Hepatocyte (in vitro differentiated cells): ENCODE measurements around the gene CELF4. TPM values are rescaled to one million over a fixed set of nuclear protein-coding genes. Genes with fewer than 3 reads are reported as not detected.

ENCODE experiments used
- DNase-seq: peaks from one replicate; pipeline ENCODE4 v3.0.0-alpha.2; 2016; ENCODE audit warnings: low spot score
- H2AFZ ChIP-seq: fragments of 200-600 bp; sonication (generic); 2 replicates; pipeline ENCODE4 v1.6.0; 2016; ENCODE audit warnings: antibody characterized with exemption, mild to moderate bottlenecking
- H3K27ac ChIP-seq: fragments of 200-600 bp; sonication (generic); 2 replicates; pipeline ENCODE4 v1.5.1; 2016; ENCODE audit warnings: mild to moderate bottlenecking
- H3K27me3 ChIP-seq: fragments of 200-600 bp; sonication (generic); 2 replicates; pipeline ENCODE4 v1.6.1; 2016
- H3K36me3 ChIP-seq: fragments of 200-600 bp; sonication (generic); replicated peaks from 2 replicates; pipeline ENCODE4 v1.5.1; 2016; ENCODE audit warnings: low read depth; ENCODE audit not compliant: insufficient read depth
- H3K4me1 ChIP-seq: fragments of 200-600 bp; sonication (generic); 2 replicates; pipeline ENCODE4 v1.5.1; 2016; ENCODE audit warnings: mild to moderate bottlenecking, moderate library complexity; ENCODE audit not compliant: insufficient read depth
- H3K4me2 ChIP-seq: fragments of 200-600 bp; sonication (generic); 2 replicates; pipeline ENCODE4 v1.6.0; 2016
- H3K4me3 ChIP-seq: fragments of 200-600 bp; sonication (generic); 2 replicates; pipeline ENCODE4 v1.5.1; 2016; ENCODE audit warnings: mild to moderate bottlenecking
- H3K79me2 ChIP-seq: fragments of 200-600 bp; sonication (generic); 2 replicates; pipeline ENCODE4 v1.6.0; 2017; ENCODE audit warnings: mild to moderate bottlenecking
- H3K9me2 ChIP-seq: fragments of 200-600 bp; sonication (generic); replicated peaks from 2 replicates; pipeline ENCODE4 v1.6.0; 2017; ENCODE audit warnings: mild to moderate bottlenecking; ENCODE audit not compliant: insufficient read depth
- H3K9me3 ChIP-seq: fragments of 200-600 bp; sonication (generic); 2 replicates; pipeline ENCODE4 v1.5.1; 2016; ENCODE audit warnings: low read depth, mild to moderate bottlenecking
- H4K20me1 ChIP-seq: fragments of 200-600 bp; sonication (generic); 2 replicates; pipeline ENCODE4 v1.6.0; 2016; ENCODE audit warnings: mild to moderate bottlenecking; ENCODE audit not compliant: insufficient read depth, poor library complexity, severe bottlenecking
- EZH2 ChIP-seq: fragments of 200-600 bp; sonication (generic); IDR thresholded peaks from 2 replicates; pipeline ENCODE4 v1.6.1; 2016; ENCODE audit warnings: antibody characterized with exemption, mild to moderate bottlenecking, borderline replicate concordance
- EZH2phosphoT487 ChIP-seq: fragments of 200-600 bp; sonication (generic); IDR thresholded peaks from one replicate; pipeline ENCODE4 v1.6.1; 2018; ENCODE audit warnings: antibody characterized with exemption, mild to moderate bottlenecking, low read depth, moderate library complexity; ENCODE audit not compliant: unreplicated experiment, severe bottlenecking
- WGBS: methylation state at CpG from one replicate; pipeline ENCODE4 v1.1.6; 2016; ENCODE audit warnings: low lambda C conversion rate; ENCODE audit errors: missing lambda C conversion rate; 5-methylcytosine and 5-hydroxymethylcytosine counted together
- polyA plus RNA-seq: library from polyadenylated mRNA; unstranded; fragments of >200 nt; fragmentation: Nextera tagmentation; extraction: Ambion mirVana; gene quantifications from 2 replicates; pipeline ENCODE4 v1.2.1, GENCODE V29; 2016
- total RNA-seq: library from RNA; depleted of rRNA; stranded (reverse); fragments of >200 nt; gene quantifications from 2 replicates; pipeline ENCODE4 v1.2.3, GENCODE V29; 2014
- TF ChIP-seq, protein P1 (sequence below): fragments of 200-600 bp; sonication (generic); IDR thresholded peaks from 2 replicates; pipeline ENCODE4 v1.5.1; 2016; ENCODE audit warnings: antibody characterized with exemption, mild to moderate bottlenecking; ENCODE audit not compliant: poor library complexity

CELF4 gene
- total and polyA plus RNA-seq, 2 experiments from 2014 or later = 1.3 to 2.9 TPM

DNA sequence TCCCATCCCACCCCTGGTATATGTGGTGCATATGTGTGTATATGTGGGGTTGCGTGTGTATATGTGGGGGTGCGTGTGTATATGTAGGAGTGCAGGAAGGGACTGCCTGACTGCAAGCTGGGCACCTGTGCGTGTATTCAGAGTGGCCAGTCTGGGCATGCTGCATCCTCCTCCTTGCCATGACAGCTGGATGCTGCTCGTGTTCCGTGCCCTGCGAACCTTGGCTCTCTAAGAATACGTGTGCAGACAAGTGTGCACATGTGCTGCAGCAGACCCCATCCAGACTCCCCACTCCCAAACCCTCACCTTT lies 222.1 kb downstream of the CELF4 start:
- Histone ChIP-seq H3K27me3 (peaks cover 26% of the 10 kb centered on the region), H3K4me1 (no peaks in the 10 kb centered on the region), H3K9me2 (no peaks in the 10 kb centered on the region), H3K9me3 (no peaks in the 10 kb centered on the region), H4K20me1 (no peaks in the 10 kb centered on the region), H3K4me2 (no peak overlapping the region), H2AFZ (no peak overlapping the region), H3K27ac (no peak overlapping the region), H3K4me3 (no peak overlapping the region), H3K36me3 (no peaks in the 10 kb centered on the region), H3K79me2 (no peaks in the 10 kb centered on the region)
- 39% methylated on average over 7 of the region's 7 CpGs for WGBS
- TF ChIP-seq EZH2phosphoT487 (no peak), EZH2 (no peak)
- TF ChIP-seq, protein P1, sequence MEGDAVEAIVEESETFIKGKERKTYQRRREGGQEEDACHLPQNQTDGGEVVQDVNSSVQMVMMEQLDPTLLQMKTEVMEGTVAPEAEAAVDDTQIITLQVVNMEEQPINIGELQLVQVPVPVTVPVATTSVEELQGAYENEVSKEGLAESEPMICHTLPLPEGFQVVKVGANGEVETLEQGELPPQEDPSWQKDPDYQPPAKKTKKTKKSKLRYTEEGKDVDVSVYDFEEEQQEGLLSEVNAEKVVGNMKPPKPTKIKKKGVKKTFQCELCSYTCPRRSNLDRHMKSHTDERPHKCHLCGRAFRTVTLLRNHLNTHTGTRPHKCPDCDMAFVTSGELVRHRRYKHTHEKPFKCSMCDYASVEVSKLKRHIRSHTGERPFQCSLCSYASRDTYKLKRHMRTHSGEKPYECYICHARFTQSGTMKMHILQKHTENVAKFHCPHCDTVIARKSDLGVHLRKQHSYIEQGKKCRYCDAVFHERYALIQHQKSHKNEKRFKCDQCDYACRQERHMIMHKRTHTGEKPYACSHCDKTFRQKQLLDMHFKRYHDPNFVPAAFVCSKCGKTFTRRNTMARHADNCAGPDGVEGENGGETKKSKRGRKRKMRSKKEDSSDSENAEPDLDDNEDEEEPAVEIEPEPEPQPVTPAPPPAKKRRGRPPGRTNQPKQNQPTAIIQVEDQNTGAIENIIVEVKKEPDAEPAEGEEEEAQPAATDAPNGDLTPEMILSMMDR = no peak
- DNase-seq = no peak

DNA sequence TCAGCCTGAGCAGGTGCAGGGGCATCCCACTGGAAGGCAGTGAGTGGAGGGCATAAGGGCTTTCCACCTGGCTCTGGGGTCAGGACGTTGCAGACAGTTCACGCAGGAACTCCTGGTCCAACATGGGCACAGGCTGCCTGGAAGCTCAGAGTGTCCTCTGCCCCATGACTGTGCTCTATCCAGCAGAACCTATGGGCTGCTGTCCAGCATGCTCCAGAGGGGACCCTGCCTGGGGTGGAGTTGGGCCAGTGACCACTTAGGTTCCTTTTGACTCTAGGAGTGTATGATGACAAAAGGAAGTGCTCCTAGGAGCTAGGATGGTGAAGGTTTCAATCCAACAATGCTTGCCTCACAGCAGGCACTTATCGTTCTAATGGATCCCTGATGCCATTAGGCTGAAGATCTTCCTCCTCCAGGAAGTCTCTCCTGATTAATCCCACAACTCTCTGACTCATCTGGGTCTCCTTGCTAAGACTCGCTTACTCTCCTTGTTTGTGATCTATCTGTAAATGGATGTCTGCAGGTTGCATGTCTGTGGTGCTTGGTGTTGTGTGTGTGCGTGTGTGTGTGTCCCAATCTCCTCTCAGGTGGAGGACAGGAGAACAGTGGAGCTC lies 224.0 kb downstream of the CELF4 start:
- Histone ChIP-seq H3K27ac (no peak overlapping the region), H3K4me1 (no peaks in the 10 kb centered on the region), H3K36me3 (no peaks in the 10 kb centered on the region), H3K4me2 (no peak overlapping the region), H3K9me3 (no peaks in the 10 kb centered on the region), H3K4me3 (no peak overlapping the region), H3K9me2 (no peaks in the 10 kb centered on the region), H3K27me3 (peaks cover 26% of the 10 kb centered on the region), H2AFZ (no peak overlapping the region), H3K79me2 (no peaks in the 10 kb centered on the region), H4K20me1 (no peaks in the 10 kb centered on the region)
- no peak for TF ChIP-seq EZH2phosphoT487
- no peak for TF ChIP-seq EZH2
- TF ChIP-seq, protein P1 = no peak
- WGBS = 86% methylated on average over 5 of the region's 5 CpGs
- no peak for DNase-seq

DNA sequence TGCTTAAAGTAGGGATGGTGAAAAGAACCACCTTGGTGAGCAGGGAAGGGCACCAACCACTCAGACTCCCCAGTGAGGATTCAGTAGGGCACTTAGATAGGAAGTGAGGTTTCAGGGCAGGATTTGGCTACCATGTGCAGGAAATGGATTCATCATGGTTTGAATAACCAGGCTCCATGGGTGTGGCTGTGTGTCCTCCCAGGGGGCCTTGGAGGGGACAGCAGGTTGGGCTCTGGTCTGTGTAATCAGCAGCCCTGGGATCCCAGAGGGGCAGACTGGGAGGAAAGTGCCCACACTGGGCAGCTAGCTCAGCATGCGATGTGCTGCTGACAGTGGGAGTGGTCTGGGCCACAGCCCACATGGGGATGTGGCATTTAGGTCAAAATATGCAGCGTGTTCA lies 224.6 kb downstream of the CELF4 start:
- no peak overlapping the region for H3K4me3 ChIP-seq
- peaks cover 22% of the 10 kb centered on the region for H3K27me3 ChIP-seq
- no peaks in the 10 kb centered on the region for H3K9me3 ChIP-seq
- H3K9me2 ChIP-seq = no peaks in the 10 kb centered on the region
- H3K36me3 ChIP-seq = no peaks in the 10 kb centered on the region
- DNase-seq = no peak
- TF ChIP-seq, protein P1 = no peak
- TF ChIP-seq EZH2phosphoT487 (no peak), EZH2 (no peak)
- H3K79me2 ChIP-seq = no peaks in the 10 kb centered on the region
- no peak overlapping the region for H3K27ac ChIP-seq
- H2AFZ ChIP-seq = no peak overlapping the region
- H3K4me2 ChIP-seq = no peak overlapping the region
- no peaks in the 10 kb centered on the region for H4K20me1 ChIP-seq
- no peaks in the 10 kb centered on the region for H3K4me1 ChIP-seq
- WGBS = 82% methylated on average over 2 of the region's 2 CpGs
